ENCODE results near the gene AK5. TPM values are rescaled to one million over a fixed set of nuclear protein-coding genes. Genes with fewer than 3 reads are reported as not detected.
A peak's percentile ranks its signal among the peaks of the same experiment; 100 is the strongest.

The AK5 gene
- total RNA-seq, 1 experiment from 2014 or later, result 3.0 TPM

- in situ Hi-C loops (cut with HindIII; ENCODE audit: low pct_unique_long_range_greater_than_20kb, low sequenced_read_pairs) (no loop called here), intact Hi-C loops (cut with micrococcal nuclease; ENCODE audit: unreplicated experiment) (no loop called here)
- H3K9me3 ChIP-seq (ENCODE audit: control insufficient read depth, insufficient read depth, low read depth, low read length), result no peaks in the 10 kb centered on the region
- POLR2A ChIA-PET, result interaction anchor here (1.1 kb wide), 1 partner anchor 27 kb away, joined by 6 read pairs; no protein-coding TSS in a partner anchor
- no peaks in the 10 kb centered on the region for H3K36me3 ChIP-seq (ENCODE audit: control insufficient read depth, insufficient read depth, low read length)
- H3K27me3 ChIP-seq (ENCODE audit: control insufficient read depth, insufficient read depth, low read length), result no peaks in the 10 kb centered on the region
- TF ChIP-seq TCF7L2 (IDR thresholded peaks at IDR 0.05; ENCODE audit: low read depth, low read length), result peak; percentile 73
- TF ChIP-seq, protein P1, sequence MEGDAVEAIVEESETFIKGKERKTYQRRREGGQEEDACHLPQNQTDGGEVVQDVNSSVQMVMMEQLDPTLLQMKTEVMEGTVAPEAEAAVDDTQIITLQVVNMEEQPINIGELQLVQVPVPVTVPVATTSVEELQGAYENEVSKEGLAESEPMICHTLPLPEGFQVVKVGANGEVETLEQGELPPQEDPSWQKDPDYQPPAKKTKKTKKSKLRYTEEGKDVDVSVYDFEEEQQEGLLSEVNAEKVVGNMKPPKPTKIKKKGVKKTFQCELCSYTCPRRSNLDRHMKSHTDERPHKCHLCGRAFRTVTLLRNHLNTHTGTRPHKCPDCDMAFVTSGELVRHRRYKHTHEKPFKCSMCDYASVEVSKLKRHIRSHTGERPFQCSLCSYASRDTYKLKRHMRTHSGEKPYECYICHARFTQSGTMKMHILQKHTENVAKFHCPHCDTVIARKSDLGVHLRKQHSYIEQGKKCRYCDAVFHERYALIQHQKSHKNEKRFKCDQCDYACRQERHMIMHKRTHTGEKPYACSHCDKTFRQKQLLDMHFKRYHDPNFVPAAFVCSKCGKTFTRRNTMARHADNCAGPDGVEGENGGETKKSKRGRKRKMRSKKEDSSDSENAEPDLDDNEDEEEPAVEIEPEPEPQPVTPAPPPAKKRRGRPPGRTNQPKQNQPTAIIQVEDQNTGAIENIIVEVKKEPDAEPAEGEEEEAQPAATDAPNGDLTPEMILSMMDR (IDR thresholded peaks at IDR 0.05), result no peak
- DNase-seq (ENCODE audit: low read depth, low spot score) (peak; percentile 97), ATAC-seq (peak; percentile 73)
- CTCF ChIA-PET, result interaction anchor here (0.7 kb wide), 1 partner anchor 111 kb away, joined by 3 read pairs; no protein-coding TSS in a partner anchor
- no TSS peak for BruUV-seq (replicated peaks)
- H3K27ac ChIP-seq (ENCODE audit: low read length), result peak overlapping the region; percentile 80
- no peak overlapping the region for H3K4me3 ChIP-seq (ENCODE audit: low read depth in 2 of 2, low read length in 2 of 2)
- H3K4me1 ChIP-seq (ENCODE audit: control insufficient read depth, insufficient read depth, low read length), result peaks cover 43% of the 10 kb centered on the region
Observed at GRCh38 chr1:77536813-77537212, 255.0 kb downstream of the AK5 start.

GRCh38 chr1:77538956-77539518, 257.2 kb downstream of the AK5 start:
- no peaks in the 10 kb centered on the region for H3K9me3 ChIP-seq (ENCODE audit: control insufficient read depth, insufficient read depth, low read depth, low read length)
- peaks cover 43% of the 10 kb centered on the region for H3K4me1 ChIP-seq (ENCODE audit: control insufficient read depth, insufficient read depth, low read length)
- ChIA-PET CTCF (no interaction called here), POLR2A (interaction anchor here (0.7 kb wide), 1 partner anchor 45 kb away, joined by 6 read pairs; no protein-coding TSS in a partner anchor)
- BruUV-seq (replicated peaks), result no TSS peak
- H3K36me3 ChIP-seq (ENCODE audit: control insufficient read depth, insufficient read depth, low read length), result no peaks in the 10 kb centered on the region
- H3K27me3 ChIP-seq (ENCODE audit: control insufficient read depth, insufficient read depth, low read length), result no peaks in the 10 kb centered on the region
- in situ Hi-C loops (cut with HindIII; ENCODE audit: low pct_unique_long_range_greater_than_20kb, low sequenced_read_pairs), result no loop called here
- intact Hi-C loops (cut with micrococcal nuclease; ENCODE audit: unreplicated experiment), result no loop called here
- TF ChIP-seq, protein P1 (IDR thresholded peaks at IDR 0.05), result no peak
- TF ChIP-seq TCF7L2 (IDR thresholded peaks at IDR 0.05; ENCODE audit: low read depth, low read length) (no peak), REST (IDR thresholded peaks at IDR 0.05; ENCODE audit: insufficient read depth in 1 of 2, low read depth in 2 of 2, low read length in 1 of 2) (no peak), POLR2AphosphoS5 (IDR thresholded peaks at IDR 0.05; ENCODE audit: low read depth, low read length) (no peak), SIN3A (IDR thresholded peaks at IDR 0.05; ENCODE audit: borderline replicate concordance, insufficient read depth, low read depth, low read length) (no peak)
- H3K4me3 ChIP-seq (ENCODE audit: low read depth in 2 of 2, low read length in 2 of 2), result peak overlapping the region in 1 of 2 experiments; percentile 19; a peak in 1 of 4 replicates
- H3K27ac ChIP-seq (ENCODE audit: low read length), result peak overlapping the region; percentile 77
- peak; percentile 84 for DNase-seq (ENCODE audit: low read depth, low spot score)
- peak; percentile 79 for ATAC-seq
